Gastroesophageal sphincter (tissue), 3 donors: Measurements from ENCODE around the gene NOXO1.

Experiments
- CTCF ChIP-seq, 4 experiments: fragments of 200-600 bp in 2 of 4; fragments of 450-650 bp in 2 of 4; sonication (generic) in 1 of 4; IDR thresholded peaks; one replicate each; pipeline ENCODE4 v1.5.1; 2017 to 2019; ENCODE audit warnings: antibody characterized with exemption in 4 of 4, mild to moderate bottlenecking in 2 of 4, moderate library complexity in 2 of 4
- EP300 ChIP-seq: sonication (generic); formaldehyde crosslinking; IDR thresholded peaks from one replicate; pipeline ENCODE4 v1.6.1; 2017; ENCODE audit warnings: antibody characterized with exemption, mild to moderate bottlenecking
- POLR2A ChIP-seq, 2 donors: fragments of 450-650 bp; IDR thresholded peaks; one replicate each; pipeline ENCODE4 v1.6.1; 2017; ENCODE audit warnings: antibody characterized with exemption in 2 of 2, mild to moderate bottlenecking in 2 of 2, moderate library complexity in 1 of 2
- POLR2AphosphoS5 ChIP-seq: sonication (generic); formaldehyde crosslinking; IDR thresholded peaks from one replicate; pipeline ENCODE4 v1.6.1; 2017; ENCODE audit warnings: antibody characterized with exemption

- no peak for TF ChIP-seq CTCF (IDR thresholded peaks at IDR 0.05)
- TF ChIP-seq POLR2A (IDR thresholded peaks at IDR 0.05), result no peak
- no peak for TF ChIP-seq EP300
- TF ChIP-seq POLR2AphosphoS5, result no peak
These were observed 12.9 kb downstream of the NOXO1 start for GRCh38 chr16:1968146-1968953.
